TTC549 (cell line): Measurements from ENCODE around the gene MAP3K20.
"Not testable (repeated sequence)": the region's sequence is repeated elsewhere in the genome, so short reads cannot be mapped to it uniquely, and the experiment has no call there.

Source experiments
- FAIRE-seq: peaks from 2 replicates; lab custom pipeline; 2012; peaks lifted over from hg19 to GRCh38; lab: Jason Lieb, UNC

Gene MAP3K20

DNA sequence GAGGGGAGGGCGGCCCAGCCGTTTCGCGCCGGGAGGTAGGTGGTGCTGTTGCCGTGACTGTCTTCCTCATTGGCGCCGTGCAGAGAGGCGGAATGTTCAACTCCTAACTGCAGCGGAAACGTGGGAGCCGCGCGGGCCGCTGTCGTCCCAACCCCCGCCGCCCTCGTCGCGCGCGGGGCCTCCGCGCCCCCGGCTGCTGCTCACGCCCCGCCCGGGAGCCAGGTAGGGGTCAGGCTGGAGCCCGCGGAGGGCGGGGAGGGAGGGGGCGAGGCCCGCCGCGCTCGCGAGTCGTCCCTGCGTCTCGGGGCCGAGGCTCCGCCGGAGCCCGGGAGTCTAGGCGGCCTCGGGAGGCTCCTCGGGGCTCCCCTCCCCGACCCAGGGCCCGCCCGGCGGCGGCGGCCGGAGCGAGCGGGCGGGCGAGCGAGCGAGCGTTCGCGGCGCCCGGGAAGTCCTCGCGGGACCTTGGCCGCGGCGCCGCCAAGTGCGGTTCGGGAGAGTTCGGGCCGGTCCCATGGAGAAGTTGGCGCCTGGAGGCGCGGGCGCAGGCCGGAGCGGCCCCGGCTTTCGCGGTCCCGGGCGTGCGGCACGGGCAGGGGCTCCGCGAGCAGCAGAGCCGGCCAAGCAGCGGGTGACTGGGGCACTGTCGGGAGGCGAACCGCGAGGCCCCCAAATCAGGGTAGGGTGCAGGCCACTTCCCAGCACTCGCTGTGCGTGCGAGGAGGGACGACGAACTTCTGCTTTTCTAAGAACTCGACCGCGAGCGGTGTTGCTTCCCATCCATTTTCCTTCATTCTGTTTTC lies at the start of gene MAP3K20:
MAP3K20 (plus strand) TSS at position 66 of the 800 bp plus-strand sequence. CDS start 15,186 bp downstream, outside the sequence.
- FAIRE-seq, result no peak

DNA sequence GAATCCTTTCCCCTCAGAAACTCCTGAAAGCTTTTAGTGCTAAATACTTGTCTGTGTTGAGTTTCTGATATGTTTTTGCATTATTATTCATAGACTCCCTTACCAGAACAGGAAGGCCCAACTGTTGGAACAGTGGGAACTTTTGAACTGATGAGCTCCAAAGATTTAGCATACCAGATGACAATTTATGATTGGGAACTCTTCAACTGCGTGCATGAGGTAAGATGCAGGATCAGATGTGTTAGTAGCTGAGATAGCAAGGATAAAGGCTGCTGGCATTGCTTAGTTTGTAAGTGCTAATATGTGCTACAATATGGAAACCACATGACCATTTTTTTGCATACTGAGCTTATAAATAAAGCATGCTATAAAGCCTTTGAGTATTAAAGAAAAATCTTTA lies 49.2 kb upstream of the MAP3K20 start:
- FAIRE-seq, result no peak

DNA sequence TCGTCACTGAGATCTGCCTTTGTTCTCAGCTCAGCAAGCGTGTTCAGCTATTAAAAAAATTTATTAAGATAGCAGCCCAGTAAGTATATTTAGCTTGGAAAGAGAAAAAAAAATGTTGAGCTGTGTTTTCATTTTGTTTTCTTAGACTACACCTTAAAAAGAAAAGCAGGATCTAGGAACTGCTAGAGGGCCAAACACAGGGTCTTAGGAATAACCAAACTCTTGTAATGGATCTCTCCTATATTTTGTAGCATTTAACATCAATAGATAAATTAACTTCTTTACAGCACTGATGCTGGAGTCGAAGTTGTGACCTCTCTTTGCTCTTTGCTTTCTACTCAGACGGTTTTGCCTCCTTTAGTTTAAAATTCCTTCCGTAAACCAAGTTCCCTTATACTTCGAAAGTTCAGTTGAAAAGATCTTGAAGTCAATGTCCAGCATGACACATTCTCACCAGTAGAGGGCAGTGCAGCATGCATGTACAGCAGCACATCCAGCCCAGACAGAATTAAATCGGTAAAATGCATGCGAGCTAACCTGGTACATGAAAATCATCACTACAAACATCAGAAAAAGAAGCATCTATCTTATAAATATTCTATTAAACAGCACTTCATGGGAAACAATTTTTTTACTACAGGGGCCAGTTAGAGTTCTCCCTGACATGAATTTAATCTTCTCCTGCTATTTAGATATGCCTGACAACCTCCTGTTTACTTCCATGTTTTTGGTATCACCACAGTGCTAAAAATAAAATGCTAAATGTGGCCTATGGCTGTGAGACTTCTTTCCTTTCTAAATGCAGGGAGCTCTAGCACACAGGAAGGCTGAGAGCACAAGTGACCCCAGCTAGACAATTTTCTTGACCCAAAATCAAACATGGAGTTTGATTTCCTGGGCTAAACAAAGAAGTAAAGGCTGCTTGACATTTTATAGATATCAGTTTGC lies 48.2 kb upstream of the MAP3K20 start:
- FAIRE-seq, result peak; percentile 84

DNA sequence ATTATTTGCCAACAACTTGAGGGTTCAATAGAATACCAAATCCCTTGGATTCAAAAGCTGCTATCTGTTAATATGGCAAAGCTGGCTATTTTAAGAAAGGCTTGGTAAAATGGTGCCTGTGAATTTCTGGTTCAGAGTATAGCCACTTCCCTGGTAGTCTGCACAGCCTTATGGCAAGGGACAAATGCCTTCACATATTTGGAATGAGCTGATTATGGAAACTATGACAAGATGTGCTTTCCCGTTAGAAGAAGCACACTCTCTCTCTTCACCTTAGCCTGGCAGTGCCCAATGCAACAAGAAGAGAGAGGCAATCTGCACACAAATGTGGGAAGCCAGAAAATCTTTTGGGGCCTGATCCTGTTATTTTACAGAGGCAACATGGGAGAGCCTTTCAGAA lies 47.5 kb upstream of the MAP3K20 start:
- no peak for FAIRE-seq

DNA sequence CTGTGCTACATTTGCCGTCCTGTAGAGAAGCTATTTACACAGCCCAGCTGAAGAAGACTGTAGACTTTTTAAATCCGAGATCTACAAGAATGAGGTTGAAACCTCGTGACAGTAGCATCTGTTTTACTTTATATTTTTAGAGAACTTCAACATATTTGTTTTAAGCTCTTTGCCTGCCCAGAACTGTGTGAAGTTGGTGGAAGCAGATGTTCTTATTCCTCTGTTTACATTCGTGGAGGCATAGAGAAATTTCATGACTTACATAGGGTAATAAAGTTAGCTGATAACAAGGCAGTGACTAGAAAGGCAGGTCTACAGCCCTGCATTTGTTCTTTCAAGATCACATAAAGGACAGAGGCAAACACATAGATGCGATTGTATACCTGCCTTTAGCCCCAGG lies 47.0 kb upstream of the MAP3K20 start:
- FAIRE-seq, result no peak

DNA sequence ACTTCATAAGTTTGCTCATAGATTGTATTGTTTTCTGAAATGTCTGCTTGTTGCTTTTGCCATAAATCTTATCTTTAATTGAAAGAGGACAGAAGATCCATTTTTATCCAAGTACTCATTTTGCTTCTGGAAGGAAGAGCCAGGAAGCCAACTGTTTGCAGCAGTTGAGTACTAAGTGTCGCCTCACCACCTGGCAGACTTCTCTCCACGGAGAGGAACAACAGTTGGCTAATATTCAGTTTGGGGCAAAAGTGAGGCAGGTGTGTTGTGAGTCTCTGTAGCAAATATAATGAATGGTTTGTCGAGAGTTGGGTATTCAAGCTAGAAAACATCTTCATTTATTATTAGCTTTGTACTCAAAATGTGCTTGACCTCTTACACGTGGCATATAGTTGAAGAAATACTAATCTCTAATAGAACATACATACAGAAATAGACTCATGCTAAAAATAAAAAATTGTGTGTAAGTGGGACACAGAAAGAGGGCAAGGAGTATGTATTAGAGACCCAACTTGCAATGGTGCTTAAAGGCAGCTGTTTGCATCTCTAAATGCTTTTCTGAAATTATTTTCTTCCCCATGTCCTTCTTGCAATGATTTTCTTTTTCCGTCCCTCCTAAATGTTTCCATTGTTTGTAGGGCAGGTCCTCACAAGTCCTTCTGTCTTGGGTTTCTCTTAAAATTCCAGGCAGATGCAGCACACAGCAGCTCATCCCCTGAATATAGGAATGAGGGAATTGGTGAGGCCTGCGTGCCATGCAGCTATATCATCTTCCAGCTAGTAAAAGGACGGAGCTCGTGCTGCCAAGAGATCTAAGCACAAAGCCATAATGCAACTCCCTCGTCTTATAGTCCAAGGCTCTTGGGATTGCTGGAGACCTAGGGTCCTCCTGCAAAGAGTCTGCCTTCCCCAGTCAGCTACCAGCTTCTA lies 44.8 kb upstream of the MAP3K20 start:
- no peak for FAIRE-seq

DNA sequence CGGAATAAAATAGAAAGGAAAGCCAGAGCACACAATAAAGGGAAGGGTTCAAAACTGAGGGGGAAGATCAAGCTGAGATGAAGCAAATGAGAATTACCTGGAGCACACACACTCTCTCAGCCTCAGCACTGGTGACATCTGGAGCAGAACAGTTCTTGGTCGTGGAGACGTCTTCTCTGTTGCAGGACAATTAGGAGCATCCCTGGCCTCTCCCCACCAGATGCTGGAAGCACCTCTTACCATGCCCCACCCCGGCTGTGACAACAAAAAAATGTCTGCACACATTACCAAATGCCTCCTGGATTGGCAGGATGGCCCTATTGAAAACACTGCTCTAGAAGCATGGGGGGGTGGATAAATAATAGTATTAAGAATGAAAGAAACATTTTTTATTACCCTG lies 43.6 kb upstream of the MAP3K20 start:
- no peak for FAIRE-seq

DNA sequence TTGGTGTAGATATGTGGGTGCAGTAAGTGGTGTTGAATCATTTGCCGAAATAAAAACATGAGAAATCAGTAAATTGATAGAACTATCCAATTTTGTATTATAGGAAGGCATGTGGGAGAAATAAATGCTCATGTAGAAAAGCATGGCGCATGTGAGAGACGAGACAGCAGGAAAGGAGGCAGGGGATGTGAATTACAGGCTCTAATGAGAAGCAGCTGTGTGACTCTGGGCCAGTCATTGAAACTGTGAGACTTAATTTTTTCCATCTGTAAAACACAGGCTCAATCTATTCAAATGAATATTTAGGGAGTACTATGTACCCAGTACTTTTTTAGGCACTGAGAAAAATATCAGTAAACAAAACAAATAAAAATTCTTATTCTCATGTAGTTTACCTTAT lies 42.6 kb upstream of the MAP3K20 start:
- FAIRE-seq, result no peak

DNA sequence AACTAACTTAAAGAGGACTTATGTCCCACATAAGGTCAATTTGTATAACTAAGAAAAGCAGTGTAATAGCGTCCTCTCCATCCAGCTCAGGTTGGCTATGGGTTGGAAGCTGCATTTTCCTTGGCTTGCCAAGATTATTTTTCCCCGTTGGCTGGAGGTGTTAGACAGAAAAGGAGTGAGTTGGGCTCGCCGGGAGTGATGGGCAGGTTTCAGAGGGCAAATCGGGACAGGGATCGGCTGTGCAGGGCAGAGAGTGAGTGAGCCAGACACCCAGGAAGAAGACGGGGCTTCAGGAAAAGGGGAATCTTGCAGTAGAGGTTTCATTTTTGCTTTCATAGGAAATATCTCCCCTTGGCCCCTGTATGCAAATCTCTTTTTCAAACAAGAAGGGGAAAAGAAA lies 41.5 kb upstream of the MAP3K20 start:
- FAIRE-seq, result no peak

DNA sequence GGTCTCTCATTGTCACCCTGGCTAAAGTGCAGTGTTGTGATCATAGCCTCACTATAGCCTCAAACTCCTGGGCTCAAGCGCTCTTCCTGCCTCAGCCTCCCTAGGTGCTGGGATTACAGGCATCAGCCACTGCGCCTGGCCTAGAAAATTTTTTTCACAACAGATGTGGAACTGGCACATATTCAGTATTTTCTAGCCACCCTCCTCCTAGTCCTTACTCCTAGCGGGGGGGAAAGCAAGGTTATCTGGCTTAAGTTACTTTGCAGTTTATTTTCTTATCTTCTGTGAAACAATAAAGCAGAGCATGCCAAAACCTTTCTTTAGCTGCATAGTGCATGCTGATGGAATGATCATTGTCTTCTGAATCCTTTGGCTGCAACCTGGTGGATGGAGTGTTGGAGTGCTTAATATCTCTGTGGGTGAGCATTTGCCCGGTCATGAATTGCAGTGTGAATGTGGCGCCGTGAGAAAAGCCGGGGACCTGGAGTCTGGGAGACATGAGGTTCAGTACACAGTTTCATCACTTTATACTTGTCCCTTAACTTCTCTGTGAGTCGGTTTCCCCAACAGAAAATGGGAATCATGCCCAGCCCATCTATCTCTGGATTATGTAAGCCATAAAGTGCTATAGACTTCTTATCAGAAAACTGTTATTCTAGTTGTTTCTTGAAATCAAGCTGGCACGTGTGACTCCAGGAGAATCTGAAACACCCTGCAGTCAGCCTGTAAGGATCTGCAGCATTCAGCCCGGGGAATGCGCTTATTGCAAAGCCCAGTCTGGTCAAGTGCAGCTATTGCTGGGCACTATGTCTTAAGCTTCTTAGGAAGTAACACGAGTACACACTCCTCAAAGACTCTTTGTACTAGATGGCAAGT lies 38.2 kb upstream of the MAP3K20 start:
- no peak for FAIRE-seq

DNA sequence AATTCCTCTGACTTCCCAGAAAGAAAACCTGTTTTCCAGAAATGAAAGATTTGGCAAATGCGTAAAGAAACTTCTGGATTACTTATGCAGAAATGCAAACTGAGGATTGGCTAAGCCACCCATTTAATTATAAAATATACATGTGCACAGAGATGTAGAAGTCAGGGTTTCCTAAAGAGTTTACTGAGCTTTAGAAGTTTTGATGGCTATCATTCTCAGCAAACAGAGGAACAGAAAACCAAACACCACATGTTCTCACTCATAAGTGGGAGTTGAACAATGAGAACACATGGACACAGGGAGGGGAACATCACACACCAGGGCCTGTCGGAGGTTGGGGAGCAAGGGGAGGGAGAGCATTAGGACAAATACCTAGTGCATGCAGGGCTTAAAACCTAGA lies 37.4 kb upstream of the MAP3K20 start:
- FAIRE-seq, result not testable (repeated sequence)

DNA sequence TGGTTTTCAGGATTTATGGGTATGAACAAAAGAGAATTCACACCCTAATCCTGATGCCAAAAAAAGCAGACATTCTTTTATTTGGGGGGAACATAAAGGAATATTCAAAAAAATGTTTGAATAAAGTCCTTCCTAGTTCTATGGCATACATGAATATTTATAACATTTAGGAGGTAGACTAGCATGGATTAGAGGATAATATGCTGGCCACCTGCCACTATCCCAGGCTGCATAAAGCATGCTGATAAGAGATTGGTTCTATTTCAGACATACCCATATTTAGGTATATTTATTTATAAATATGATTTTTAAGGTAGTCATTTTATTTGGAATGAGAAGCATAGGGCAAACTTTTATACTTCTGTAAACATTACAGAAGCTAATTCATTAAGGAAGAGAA lies 34.9 kb upstream of the MAP3K20 start:
- no peak for FAIRE-seq

DNA sequence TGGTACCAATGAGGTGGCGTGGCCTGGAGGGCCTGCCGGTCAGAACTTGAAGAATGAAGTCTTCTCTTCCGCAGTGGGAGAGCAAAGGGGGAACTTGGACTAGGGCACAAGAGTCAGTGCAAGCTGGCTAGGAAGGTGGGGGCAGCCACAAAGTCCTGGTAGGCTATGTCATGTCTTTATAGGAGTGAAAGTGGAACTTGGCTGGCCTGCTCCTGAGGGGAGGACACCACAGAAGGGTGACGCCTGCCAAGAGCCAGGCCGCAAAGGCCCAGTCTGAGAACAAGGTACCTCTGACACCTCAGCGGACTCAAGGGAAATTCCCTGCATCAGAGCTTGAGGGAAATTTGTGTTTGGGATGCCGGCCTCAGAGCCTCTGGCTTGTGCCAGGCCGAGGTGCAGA lies 32.2 kb upstream of the MAP3K20 start:
- no peak for FAIRE-seq

DNA sequence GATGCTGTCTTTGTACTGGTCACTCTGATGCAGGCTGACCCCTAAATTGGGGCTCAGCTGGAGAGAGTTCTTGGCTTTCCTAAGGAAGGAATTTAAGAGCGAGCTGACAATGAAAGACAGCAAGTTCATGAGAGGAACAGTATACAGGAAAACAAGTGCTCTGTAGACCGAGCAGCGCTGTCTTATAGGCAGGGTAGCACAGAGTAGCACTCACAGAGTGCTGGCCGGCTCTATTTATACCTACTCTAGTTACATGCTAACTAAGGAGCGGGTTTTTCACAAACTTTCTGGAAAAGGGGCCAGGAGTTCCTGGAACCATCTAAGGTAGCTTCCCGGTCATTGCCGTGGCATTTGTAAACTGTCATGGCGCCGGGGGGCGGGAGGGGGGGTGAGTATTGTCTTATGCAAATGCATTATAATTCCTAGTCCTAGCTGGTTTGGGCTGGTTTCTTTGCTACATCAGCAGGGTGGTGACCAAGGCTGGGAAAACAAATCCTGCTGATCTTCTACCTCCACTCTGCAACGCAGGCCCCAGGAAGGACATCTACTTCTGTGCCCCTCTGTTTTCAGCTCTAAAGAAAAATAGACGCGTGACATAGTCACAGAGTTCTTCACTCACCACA lies 31.6 kb upstream of the MAP3K20 start:
- no peak for FAIRE-seq

DNA sequence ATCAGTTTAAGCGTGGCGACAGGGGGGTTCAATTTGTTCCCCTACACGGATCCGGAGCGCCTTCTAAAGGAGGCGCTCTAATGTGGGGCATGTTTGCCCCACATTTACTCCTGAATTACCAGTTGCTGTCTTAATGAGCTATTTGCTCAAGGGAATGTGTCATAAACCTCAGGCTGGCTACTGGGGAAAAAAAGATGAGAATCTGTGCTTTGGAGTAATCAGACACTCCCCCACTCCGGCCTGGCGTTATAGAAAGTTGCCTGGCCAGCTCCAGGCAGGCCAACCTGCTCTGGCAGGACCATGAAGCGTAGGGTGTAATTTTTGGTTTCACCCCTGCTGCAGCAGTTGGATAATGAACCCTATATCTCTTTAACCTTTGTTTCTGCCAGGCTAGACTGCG lies 31.0 kb upstream of the MAP3K20 start:
- no peak for FAIRE-seq

DNA sequence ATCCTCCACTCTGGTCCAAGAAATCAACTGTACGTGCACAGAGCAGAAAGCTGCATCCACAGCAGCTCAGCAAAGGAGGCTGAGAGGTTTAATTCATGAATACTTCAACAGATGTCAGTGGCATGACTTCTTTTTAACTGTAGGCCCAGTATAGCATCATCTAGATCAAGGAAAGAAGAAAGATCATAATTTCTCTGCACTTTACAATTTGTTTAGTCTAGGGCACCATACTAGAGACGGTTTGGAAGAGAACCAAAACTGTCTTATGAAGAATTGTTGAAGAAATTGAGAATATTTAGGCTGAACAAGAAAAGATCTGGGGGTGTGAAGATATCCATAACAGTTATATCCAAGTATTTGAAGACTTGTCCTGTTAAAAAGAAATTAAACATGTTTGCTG lies 30.5 kb upstream of the MAP3K20 start:
- no peak for FAIRE-seq

DNA sequence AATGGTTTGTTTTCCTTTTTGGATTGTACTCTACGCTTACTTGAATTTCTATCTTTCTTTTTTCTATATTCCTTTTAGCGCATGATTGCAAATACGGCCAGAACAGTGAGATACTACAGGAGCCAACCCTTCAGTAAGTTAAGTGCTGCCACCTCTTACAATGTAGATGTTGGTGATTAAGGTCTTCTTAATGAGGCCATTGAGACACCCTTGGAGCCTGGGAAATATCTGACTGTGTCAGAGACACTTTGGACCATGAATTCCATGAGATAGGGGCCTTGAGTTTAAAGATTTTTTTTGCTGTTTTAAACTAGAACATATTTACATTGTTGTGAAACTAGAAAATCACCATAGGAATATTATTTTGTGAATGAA lies 27.1 kb upstream of the MAP3K20 start:
- FAIRE-seq, result no peak

DNA sequence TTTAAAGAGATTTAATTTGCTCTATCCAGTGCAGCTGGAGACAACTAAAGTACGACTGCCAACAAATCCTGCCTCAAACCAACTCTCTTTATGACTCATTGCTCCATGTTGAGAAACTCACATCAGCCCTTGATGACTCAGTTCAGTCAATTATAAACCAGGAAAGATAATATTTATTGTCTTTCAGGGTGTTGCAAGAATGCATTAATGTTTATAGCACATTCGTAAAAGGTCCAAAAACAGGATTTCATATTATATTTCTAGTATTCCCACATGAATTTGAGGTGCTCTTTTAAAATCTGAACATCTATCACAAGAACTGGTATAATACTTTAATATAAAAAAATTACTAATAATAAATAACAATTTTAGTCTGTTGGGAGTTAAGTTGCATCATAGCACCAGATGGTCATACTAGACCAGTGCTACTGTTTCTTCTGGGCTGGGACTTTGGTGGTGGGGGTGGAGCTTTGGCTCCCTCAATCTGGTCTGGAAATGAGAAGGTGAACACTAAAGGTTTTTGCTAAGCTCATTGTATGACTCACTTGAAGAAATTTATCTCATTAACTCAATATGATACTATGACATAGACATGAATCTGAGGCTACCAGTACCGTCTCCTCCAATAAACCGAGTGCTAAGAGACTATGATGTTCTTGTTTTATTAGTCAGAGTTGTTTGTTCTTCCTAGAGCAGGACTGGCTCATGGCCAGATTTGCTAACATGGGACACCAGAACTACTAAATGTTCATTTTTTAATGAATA lies 26.6 kb upstream of the MAP3K20 start:
- FAIRE-seq, result no peak

DNA sequence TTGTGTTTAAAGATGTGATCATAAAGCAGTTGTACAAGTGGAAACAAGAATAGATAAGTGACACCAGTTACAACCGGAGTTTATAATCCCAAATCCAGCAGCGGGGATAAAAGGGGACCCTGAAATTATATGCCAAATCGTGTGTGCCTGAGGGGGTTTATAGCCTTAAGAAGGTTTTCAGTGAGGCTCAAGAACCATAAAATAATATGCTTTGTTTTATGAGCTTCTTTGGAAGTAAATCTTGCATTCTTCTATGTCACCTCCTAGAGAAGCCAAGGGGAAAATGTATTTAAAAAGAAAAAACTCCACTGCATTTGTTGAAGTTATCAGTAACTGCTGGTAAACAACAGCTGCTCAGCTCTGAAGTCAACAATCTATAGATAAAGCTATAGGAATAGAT lies 25.8 kb upstream of the MAP3K20 start:
- no peak for FAIRE-seq

DNA sequence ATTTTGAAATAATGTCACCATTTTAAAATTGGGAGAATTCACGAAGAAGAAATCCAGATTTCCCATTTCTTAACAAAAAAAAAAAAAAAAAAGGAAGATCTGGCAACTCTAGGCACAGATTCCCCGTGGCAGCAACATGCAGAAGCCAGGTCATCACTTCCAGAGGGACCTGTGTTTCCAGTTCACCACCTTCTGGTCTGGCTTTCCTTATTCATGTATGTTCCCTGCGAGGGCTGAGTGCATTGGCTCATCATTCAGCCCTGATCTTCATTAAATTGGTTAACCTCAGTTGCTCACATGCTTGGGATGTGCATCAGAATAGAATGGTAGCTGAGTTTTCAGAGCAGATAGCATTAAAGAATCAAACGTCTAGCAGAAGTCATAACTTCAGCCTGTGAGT lies 25.0 kb upstream of the MAP3K20 start:
- no peak for FAIRE-seq
